Heart left ventricle (tissue), 13 donors: ENCODE data around the gene CRYGN.

Experiments used
- POLR2A ChIP-seq, 2 donors: fragments of 450-650 bp; IDR thresholded peaks; one replicate each; pipeline ENCODE4 v1.6.1; 2017; ENCODE audit warnings: antibody characterized with exemption in 2 of 2, mild to moderate bottlenecking in 2 of 2, moderate library complexity in 2 of 2
- TF ChIP-seq, protein P1 (sequence below), 12 donors: fragments of 200-600 bp; sonication (generic) in 4 of 12; IDR thresholded peaks; one replicate each; pipeline versions ENCODE4 v1.5.0 to v1.8.0; 2018 to 2022; ENCODE audit warnings: antibody characterized with exemption in 12 of 12, mild to moderate bottlenecking in 5 of 12
- donor health status: ischemic (EF 13 %, LVEDD 7.1; RV severe dilation, severe dysfunction).
- donor health status: DM: no; HTN: yes; CAD: no.
- donor health status: DM: no; HTN: no; CAD: no.
- donor health status: ischemic (EF 25% LVEDD 6.9; RV normal size, moderate dysfunction).
- donor health status: ischemic (EF 25% LVEDD 5.7; RV mildly dilated, moderate dysfunction).
- donor health status: ischemic (EF 35%, LVEDD 5.7; RV mildly dilated, moderate dysfunction).
- donor health status: nonischemic (EF 11% LVEDD 7.7; RV severe dilation, severe dysfunction).
- donor health status: DM: yes; HTN: yes; CAD: no.
- donor health status: PGD.
- donor health status: ischemic (EF 29% LVEDD 5.4; RV normal size, mild dysfunction).
- donor health status: nonischemic (EF 23%, LVEDD 6.1; RV moderate dilation, normal function).

DNA sequence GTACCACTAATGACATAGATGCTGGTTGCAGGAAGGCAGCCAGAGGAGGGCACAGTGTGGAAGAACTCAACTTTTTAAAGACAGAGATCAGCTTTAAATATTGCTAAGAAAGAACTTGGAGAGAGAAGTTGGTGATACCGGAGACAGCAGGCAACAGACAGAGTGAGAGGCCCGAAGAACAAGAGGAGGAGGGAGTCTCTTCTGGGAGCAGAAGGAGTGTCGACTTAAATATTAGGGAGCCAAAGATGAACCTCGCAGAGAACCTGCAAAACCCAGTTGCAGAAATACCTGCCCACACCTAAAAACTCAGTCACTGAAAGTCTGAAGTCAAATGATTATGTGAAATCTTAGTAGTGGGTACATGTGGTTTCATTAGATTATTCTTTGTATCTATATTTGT lies 26.7 kb downstream of the CRYGN start:
- TF ChIP-seq, protein P1, sequence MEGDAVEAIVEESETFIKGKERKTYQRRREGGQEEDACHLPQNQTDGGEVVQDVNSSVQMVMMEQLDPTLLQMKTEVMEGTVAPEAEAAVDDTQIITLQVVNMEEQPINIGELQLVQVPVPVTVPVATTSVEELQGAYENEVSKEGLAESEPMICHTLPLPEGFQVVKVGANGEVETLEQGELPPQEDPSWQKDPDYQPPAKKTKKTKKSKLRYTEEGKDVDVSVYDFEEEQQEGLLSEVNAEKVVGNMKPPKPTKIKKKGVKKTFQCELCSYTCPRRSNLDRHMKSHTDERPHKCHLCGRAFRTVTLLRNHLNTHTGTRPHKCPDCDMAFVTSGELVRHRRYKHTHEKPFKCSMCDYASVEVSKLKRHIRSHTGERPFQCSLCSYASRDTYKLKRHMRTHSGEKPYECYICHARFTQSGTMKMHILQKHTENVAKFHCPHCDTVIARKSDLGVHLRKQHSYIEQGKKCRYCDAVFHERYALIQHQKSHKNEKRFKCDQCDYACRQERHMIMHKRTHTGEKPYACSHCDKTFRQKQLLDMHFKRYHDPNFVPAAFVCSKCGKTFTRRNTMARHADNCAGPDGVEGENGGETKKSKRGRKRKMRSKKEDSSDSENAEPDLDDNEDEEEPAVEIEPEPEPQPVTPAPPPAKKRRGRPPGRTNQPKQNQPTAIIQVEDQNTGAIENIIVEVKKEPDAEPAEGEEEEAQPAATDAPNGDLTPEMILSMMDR (IDR thresholded peaks at IDR 0.05), result no peak
- no peak for TF ChIP-seq POLR2A (IDR thresholded peaks at IDR 0.05)
